GM18951 (cell line): ENCODE data around the gene MAPRE3.

Experiments used
- POLR2A ChIP-seq: IDR thresholded peaks from 4 replicates; pipeline ENCODE4 v1.6.1; 2011; ENCODE audit warnings: mild to moderate bottlenecking; ENCODE audit not compliant: insufficient read length, insufficient read depth; ENCODE audit errors: extremely low read depth
- in situ Hi-C: fragments of 300-500 bp; cut with MboI; formaldehyde crosslinking; loops from one replicate; pipeline ENCODE4 v1.12.0; 2022; ENCODE audit warnings: low sequenced_read_pairs, mixed read lengths, inconsistent platforms; ENCODE audit not compliant: unreplicated experiment

MAPRE3 gene

DNA sequence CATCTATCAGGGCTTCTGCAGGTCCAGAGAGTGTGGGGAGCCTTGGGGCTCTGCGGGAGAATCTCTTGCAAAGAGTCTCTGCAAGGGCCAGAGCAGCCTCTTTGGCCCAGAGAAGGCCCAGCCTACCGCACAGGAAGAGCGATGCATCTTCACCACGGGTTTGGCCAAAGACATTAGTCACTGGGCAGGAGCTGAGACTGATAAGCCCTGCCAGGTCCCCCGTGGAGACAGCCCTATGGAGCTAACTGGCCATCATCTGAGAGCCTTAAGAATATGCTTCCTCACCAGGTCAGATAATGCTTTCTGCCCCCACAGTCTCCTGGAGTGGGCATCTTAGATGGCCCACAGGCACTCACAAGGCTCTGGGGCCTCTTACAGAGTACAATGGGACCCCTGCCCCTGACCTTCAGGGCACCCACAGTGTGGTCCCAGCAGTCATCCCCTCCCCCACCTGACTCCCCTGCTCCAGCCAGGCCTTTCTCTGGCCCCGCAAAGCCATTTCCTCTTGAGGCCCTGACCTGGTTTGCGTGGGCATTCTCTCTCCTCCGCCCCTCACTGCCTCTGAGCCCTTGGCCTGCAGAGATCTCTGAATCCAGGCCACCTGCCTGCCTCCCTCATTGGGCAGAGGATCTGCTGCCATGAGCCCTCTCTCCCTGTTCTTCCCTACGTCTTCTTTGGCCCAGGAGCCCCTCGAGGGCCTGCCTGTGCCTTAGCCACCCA lies 31.9 kb upstream of the MAPRE3 start:
- in situ Hi-C loops: no loop called here
- no peak for TF ChIP-seq POLR2A

DNA sequence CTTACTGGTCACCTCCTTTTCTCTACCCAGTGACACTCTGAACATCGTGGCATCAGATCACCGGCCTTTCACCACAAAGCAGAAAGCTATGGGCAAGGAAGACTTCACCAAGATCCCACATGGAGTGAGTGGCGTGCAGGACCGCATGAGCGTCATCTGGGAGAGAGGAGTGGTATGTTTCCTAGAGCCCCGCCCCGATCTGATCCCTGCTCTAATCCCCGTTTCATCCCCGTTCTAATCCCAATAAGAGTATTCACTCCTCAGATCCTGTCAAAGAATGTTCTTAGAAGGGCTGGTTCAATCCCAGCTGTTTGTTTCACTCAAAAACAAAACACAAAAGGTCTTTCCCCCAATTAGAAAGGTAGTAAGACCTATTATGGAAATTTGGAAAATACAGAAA lies 30.4 kb upstream of the MAPRE3 start:
- no peak for TF ChIP-seq POLR2A
- in situ Hi-C loops: no loop called here

DNA sequence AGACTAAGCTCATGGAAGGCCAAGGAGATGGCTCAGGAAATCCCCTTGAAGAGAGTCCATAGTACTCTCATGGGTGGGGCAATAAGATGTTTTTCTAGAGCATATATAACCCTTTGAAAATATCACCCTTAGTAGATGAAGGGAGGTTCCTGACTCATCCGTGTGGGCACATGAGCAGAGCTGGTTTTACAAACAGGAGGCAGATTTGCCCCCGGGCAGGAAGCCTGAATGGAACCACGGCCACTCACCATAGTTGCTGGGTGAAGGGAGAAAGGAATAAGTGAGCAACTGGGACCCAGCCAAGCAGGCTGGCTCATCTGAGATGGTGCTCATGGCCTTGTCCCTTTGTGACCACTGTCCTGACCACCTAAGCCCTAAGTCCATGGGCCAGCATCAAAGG lies 29.0 kb upstream of the MAPRE3 start:
- in situ Hi-C loops: no loop called here
- TF ChIP-seq POLR2A: no peak

DNA sequence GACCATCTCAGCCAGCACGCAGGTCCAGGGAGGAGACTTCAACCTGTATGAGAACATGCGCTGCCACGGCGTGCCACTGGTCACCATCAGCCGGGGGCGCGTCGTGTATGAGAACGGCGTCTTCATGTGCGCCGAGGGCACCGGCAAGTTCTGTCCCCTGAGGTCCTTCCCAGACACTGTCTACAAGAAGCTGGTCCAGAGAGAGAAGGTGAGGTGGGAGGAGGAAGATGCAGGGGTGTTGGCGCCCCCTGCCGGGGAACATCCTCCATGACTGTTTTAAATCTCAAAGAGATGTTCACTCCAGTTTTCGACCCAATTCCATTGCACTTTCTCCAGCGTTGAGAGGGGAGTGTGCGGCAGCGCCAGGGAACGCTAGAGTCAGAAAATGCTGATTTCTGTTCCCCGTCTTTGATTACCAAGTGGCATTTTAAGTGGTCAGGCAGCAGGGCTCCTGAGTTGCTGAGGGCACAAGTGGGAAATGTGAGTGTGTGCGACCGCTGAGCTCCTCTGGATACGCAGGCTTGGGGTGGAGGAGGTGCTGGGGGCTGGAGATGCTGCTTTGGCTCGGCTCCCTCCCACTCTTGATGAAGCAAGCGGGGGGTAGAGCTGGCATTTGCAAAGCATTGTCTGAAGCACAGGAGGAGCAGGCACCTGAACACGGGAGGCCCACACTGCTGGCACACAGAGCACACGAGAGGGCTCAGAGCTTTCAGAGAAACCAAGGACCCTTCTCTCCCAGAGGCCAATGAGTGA lies 27.7 kb upstream of the MAPRE3 start:
- in situ Hi-C loops: no loop called here
- no peak for TF ChIP-seq POLR2A

DNA sequence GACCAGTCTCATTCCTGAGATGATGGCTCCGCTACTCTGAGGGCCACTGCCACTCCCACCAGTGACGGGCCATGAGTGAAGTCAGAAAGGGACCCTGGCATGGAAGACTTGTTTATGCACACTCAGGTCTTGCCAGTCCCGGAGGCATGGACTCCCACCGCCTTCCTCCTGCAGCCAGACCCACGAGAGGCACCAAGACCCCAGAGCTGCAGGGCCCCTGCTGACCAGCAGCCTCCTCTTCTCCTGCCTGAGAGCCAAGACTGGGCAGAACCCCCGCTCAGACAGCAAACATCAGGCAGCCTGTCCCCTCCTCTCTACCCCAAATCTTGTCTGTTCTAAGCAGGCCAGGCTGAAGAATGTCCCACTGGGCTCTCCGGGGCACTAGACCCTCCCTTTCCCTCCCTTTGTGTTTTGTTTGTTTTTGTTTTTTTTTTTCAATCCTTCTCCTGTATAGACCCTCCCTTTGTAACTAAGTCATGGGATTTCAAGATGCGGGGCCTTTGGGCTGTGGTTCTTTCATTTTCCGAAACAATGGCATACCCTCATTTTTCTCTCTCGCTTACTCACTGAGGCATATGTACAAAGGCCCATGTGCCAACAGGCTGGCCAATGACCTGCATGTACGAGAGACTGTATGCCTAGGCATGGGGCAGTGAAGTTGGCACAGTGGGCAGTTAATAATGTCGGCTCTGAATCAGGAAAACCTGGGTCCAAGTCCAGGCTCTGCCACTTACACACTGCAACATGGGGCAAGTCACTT lies 24.3 kb upstream of the MAPRE3 start:
- in situ Hi-C loops: no loop called here

DNA sequence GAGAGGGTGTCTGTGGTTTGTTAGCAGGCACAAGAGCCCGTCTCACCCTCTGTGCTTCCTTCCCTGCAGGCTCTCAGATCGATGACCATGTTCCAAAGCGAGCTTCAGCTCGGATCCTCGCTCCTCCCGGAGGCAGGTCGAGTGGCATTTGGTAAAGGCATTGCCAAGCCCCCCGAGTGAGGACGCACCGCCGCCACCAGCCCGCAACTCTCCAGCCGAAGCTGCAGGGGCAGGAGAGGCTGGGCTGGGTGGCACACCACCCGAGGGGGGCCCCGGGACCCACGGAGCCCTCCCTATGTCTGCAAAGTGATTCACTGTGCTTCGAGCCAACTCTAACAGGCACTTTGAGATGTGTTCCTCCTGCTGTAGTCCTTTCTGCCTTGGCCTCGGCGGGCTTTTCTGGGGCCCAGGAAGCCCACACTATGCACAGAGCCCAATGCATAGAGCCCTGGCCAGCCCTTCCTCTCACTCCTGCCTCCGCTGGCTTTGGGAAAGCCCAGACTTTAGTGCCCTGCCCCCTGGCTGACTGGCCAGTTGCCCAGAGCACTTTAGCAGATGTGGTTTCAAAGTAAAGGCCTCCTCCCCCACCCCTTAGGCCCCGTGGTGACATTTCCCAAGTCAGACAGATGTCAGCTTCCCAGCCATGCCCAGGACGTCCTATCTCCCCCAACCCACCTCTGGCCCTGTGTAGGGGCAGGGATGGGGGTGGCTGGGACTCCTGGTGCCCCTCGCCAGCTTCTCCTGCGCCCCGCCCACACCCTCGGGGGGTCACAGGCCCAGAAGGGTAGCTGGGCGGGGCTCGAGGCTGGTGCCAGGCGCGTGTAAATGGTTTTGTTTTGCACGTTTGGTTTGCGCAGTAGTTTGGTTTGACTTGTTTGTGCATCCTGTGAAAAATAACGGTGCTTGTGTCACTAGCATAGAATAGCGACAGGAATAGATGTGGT lies 23.3 kb upstream of the MAPRE3 start:
- no peak for TF ChIP-seq POLR2A

More for the DNA sequence above, 24.3 kb upstream of the MAPRE3 start:
- TF ChIP-seq POLR2A: no peak

DNA sequence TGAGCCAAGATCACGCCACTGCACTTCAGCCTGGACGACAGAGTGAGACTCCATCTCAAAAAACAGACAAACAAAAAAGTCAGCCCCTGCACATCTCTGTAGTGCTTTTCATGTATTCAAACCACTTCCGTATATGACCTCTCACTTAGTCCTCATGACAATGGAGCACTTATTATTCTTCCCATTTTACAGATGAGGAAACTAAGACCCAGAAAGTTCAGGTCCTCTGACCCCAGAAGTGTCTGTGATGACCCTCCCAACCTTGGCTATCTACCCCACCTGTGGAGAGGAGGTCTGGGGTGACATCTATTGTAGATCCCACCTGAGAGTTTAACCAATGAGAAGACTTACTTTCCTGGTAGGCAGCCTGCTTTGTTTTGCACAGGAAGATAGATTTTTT lies 21.6 kb upstream of the MAPRE3 start:
- in situ Hi-C loops: no loop called here
- TF ChIP-seq POLR2A: no peak

More for the DNA sequence above, 23.3 kb upstream of the MAPRE3 start:
- in situ Hi-C loops: no loop called here

DNA sequence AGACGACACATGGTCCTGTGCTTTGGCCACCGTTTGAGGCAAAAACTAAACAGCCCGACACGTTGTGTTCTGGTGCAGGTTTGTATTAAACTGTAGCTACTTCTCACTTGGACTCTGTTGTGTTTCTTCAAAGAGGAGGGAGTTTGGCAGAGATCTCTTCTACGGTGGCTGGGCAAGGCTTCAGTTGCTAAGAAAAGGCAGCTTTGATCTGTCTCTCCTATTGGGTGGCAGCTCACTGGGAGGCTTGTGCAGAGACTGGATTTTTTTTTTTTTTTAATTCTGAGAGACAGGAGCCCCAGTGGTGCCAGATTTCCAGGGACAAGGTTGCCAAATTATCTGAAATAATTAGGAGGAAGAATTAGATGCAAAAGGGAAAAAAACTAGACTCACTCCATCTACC lies 20.2 kb upstream of the MAPRE3 start:
- in situ Hi-C loops: loop anchor here (10.0 kb wide), 1 partner anchor 325 kb away; the partner anchor contains the start of gene DNAJC5G
- no peak for TF ChIP-seq POLR2A

DNA sequence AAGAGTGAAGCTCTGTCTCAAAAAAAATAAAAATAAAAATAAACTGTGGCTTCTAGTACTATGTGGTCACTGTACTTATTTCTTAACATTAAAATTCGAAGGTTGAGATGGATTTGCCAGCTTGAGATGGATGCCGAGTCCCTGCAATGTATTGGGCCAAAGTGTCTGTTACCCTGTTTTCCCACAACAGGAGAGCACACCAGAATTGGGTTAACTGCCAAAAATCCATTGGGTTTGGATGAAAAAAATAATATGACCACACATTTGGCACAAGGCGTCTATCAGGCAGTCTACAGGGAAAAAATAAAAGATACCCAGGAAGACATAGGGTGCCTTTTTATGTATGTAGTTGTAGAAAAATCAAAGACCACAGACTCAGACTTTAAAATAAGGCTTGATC lies 19.2 kb upstream of the MAPRE3 start:
- TF ChIP-seq POLR2A: no peak
- in situ Hi-C loops: loop anchor here (10.0 kb wide), 1 partner anchor 324 kb away; the partner anchor contains the start of gene DNAJC5G

DNA sequence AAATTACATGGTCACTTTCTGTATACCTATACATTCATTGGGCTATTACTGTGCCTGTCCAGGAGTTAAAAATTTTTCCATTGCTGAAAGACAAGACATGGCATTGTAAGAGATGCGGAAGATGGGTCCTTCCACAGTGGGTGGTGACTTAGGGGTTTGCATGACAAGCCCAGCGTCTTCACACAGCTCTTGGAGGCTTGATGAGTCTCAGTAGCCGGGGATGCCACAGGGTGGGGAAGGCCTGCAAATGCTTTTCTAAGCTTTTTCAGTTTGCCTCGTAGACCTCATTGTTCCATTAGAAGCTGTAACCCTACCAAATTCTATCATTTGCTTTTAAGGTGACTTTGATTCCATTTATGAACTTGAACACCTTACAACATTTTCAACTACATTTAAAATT lies 18.1 kb upstream of the MAPRE3 start:
- in situ Hi-C loops: loop anchor here (10.0 kb wide), 1 partner anchor 322 kb away; the partner anchor contains the start of gene DNAJC5G
- TF ChIP-seq POLR2A: no peak

DNA sequence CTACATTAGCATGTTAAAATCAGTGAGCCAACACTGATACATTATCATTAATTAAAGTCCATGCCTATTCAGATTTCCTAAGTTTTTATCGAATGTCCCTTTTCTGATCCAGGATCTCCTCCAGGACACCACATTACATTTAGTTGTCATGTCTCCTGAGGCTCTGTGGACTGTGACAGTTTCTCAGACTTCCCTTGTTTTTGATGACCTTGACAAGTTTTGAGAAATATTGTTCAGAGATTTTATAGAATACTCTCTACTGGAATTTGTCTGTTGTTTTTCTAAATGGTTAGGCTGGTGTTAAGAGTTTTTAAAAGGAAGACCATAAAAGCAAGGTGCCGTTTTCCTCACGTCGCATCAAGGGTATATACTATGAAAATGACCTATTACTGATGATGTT lies 16.3 kb upstream of the MAPRE3 start:
- in situ Hi-C loops: loop anchor here (10.0 kb wide), 1 partner anchor 321 kb away; the partner anchor contains the start of gene DNAJC5G
- no peak for TF ChIP-seq POLR2A

DNA sequence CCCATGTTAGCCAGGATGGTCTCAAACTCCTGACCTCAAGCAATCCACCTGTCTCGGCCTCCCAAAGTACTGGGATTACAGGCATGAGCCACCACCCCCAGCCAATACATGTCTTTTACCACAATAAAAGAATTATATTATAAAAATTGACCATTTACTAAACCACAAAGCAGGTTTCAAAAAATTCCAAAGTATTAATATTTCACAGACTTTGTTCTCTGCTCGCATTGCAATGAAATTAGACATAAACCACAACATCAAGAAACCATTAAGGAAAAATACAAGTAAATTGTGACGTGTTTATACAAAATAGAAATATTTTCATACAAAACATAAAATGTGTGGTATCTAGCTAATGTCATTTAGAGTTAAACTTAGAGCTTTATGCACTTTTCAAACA lies 13.4 kb upstream of the MAPRE3 start:
- TF ChIP-seq POLR2A: no peak
- in situ Hi-C loops: loop anchor here (10.0 kb wide), 1 partner anchor 318 kb away; the partner anchor contains the start of gene DNAJC5G

DNA sequence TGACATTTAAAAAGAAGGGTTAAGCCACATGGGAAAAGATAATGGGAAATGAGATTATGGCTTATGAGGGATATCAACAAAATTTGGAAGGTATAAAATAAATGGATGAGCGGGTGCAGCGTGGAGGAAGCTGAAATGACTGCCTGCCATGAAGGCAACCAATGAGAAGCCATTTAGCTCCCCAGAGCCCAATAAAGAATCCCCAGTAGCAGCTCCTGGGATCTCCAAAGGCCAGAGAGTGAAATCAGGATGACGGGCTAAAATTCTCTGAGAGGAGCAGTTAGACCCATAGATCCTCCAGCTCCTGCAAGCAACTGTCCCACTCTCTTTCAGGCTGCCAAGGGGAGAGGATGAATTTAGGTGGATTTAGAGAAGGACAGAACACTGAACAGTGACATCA lies 12.9 kb upstream of the MAPRE3 start:
- in situ Hi-C loops: loop anchor here (10.0 kb wide), 1 partner anchor 317 kb away; the partner anchor contains the start of gene DNAJC5G
- TF ChIP-seq POLR2A: no peak
